Calu3 (cell line): ENCODE measurements around the gene IBA57. TPM values are rescaled to one million over a fixed set of nuclear protein-coding genes. Genes with fewer than 3 reads are reported as not detected.
"Not testable (repeated sequence)": the region's sequence is repeated elsewhere in the genome, so short reads cannot be mapped to it uniquely, and the experiment has no call there.

Experiments used
- BruUV-seq: library from RNA; stranded (reverse); fragments of 400-500 nt; replicated peaks from 2 replicates; lab custom pipeline; 2021; lab: Mats Ljungman, UMichigan
- CTCF ChIA-PET: fragments of 300-600 bp; sonication (Branson Sonifier 250); formaldehyde crosslinking; loops from one replicate; lab custom pipeline; 2022; ENCODE audit warnings: antibody characterized with exemption; lab: Charles Lee
- DNase-seq: peaks from one replicate; pipeline ENCODE4 v3.0.0; 2022
- H3K27ac Mint-ChIP-seq: one replicate; pipeline ENCODE4 v1.8.0; 2022; ENCODE audit warnings: mixed read lengths; ENCODE audit not compliant: unreplicated experiment
- H3K27me3 Mint-ChIP-seq: one replicate; pipeline ENCODE4 v1.8.0; 2022; ENCODE audit warnings: mixed read lengths; ENCODE audit not compliant: unreplicated experiment
- H3K36me3 Mint-ChIP-seq: one replicate; pipeline ENCODE4 v1.8.0; 2022; ENCODE audit warnings: mild to moderate bottlenecking, moderate library complexity, mixed read lengths; ENCODE audit not compliant: insufficient read depth, unreplicated experiment
- H3K4me1 Mint-ChIP-seq: one replicate; pipeline ENCODE4 v1.8.0; 2022; ENCODE audit warnings: mild to moderate bottlenecking, low read depth, mixed read lengths; ENCODE audit not compliant: unreplicated experiment
- H3K4me3 Mint-ChIP-seq: one replicate; pipeline ENCODE4 v1.8.0; 2022; ENCODE audit warnings: mild to moderate bottlenecking, low read depth, moderate library complexity, mixed read lengths; ENCODE audit not compliant: unreplicated experiment
- H3K9me3 Mint-ChIP-seq: one replicate; pipeline ENCODE4 v1.8.0; 2022; ENCODE audit warnings: low read depth, mixed read lengths; ENCODE audit not compliant: unreplicated experiment
- CTCF ChIP-seq: fragments of 200-600 bp; IDR thresholded peaks from one replicate; pipeline ENCODE4 v1.8.0; 2022; ENCODE audit warnings: antibody characterized with exemption; ENCODE audit not compliant: unreplicated experiment
- intact Hi-C: fragments of 100-400 bp; cut with micrococcal nuclease; formaldehyde crosslinking; loops from one replicate; pipeline ENCODE4 v1.10.0; 2022; ENCODE audit not compliant: unreplicated experiment
- total RNA-seq: library from RNA; stranded (reverse); gene quantifications from 2 replicates; pipeline ENCODE4 v1.2.3, GENCODE V29; 2022

IBA57 gene
- total RNA-seq, 1 experiment from 2014 or later, result 9.2 TPM

- TF ChIP-seq CTCF, result peak; percentile 48
- Mint-ChIP-seq H3K27ac (no peak overlapping the region), H3K4me1 (peaks cover 20% of the 10 kb centered on the region), H3K4me3 (peak overlapping the region; percentile 42), H3K27me3 (no peaks in the 10 kb centered on the region), H3K36me3 (no peaks in the 10 kb centered on the region), H3K9me3 (no peaks in the 10 kb centered on the region)
- no TSS peak for BruUV-seq
- CTCF ChIA-PET, result interaction anchor here (0.5 kb wide), 1 partner anchor 10 kb away, joined by 7 read pairs; no protein-coding TSS in a partner anchor
- intact Hi-C loops, result loop anchor here (5.0 kb wide), 1 partner anchor 230 kb away; a partner anchor contains a TSS
- peak; percentile 67 for DNase-seq
These were observed 61.6 kb downstream of the IBA57 start for GRCh38 chr1:228226956-228227791.

GRCh38 chr1:228228147-228228546, 62.5 kb downstream of the IBA57 start:
- CTCF ChIA-PET, DNase-seq, H3K36me3 Mint-ChIP-seq, H3K4me3 Mint-ChIP-seq, H3K9me3 Mint-ChIP-seq, H3K27me3 Mint-ChIP-seq, BruUV-seq: not testable (repeated sequence)
- H3K4me1 Mint-ChIP-seq, result peaks cover 20% of the 10 kb centered on the region
- intact Hi-C loops, result loop anchor here (5.0 kb wide), 1 partner anchor 229 kb away; a partner anchor contains a TSS
- H3K27ac Mint-ChIP-seq, result peak overlapping the region; percentile 72

- H3K4me3 Mint-ChIP-seq, result no peak overlapping the region
- peaks cover 1% of the 10 kb centered on the region for H3K9me3 Mint-ChIP-seq
- DNase-seq, result no peak
- H3K36me3 Mint-ChIP-seq, result no peaks in the 10 kb centered on the region
- H3K4me1 Mint-ChIP-seq, result peaks cover 20% of the 10 kb centered on the region
- TF ChIP-seq CTCF, result no peak
- intact Hi-C loops, result loop anchor here (5.0 kb wide), 1 partner anchor 229 kb away; a partner anchor contains a TSS
- peak overlapping the region; percentile 72 for H3K27ac Mint-ChIP-seq
- no TSS peak for BruUV-seq
- no peaks in the 10 kb centered on the region for H3K27me3 Mint-ChIP-seq
- CTCF ChIA-PET, result no interaction called here
These were observed 63.0 kb downstream of the IBA57 start for GRCh38 chr1:228228601-228229074.

- Mint-ChIP-seq H3K4me3 (no peak overlapping the region), H3K4me1 (peaks cover 20% of the 10 kb centered on the region), H3K27me3 (no peaks in the 10 kb centered on the region), H3K27ac (no peak overlapping the region), H3K36me3 (no peaks in the 10 kb centered on the region), H3K9me3 (peaks cover 12% of the 10 kb centered on the region)
- DNase-seq, result no peak
- BruUV-seq, result no TSS peak
- CTCF ChIA-PET, result no interaction called here
- intact Hi-C loops, result no loop called here
- TF ChIP-seq CTCF, result no peak
These were observed 65.6 kb downstream of the IBA57 start for GRCh38 chr1:228231189-228231588.

Other genes with a start within 250 kb of the IBA57 start
- gene WNT9A, start 217.9 kb upstream of the IBA57 start, total RNA-seq, result 0.24 and 0.37 TPM in 2 replicates
- not detected in 2 replicates for gene WNT3A, start 158.8 kb upstream of the IBA57 start, total RNA-seq
- 510 and 512 TPM in 2 replicates for gene ARF1, start 83.1 kb upstream of the IBA57 start, total RNA-seq
- 38.1 and 39.3 TPM in 2 replicates for gene C1orf35, start 62.5 kb upstream of the IBA57 start, total RNA-seq
- 69.1 and 72.3 TPM in 2 replicates for gene MRPL55, start 56.5 kb upstream of the IBA57 start, total RNA-seq
- 238 and 262 TPM in 2 replicates for gene GUK1, start 25.5 kb upstream of the IBA57 start, total RNA-seq
- 1.2 and 1.3 TPM in 2 replicates for gene GJC2, start 15.9 kb upstream of the IBA57 start, total RNA-seq
- 18.5 and 19.5 TPM in 2 replicates for gene OBSCN, start 42.2 kb downstream of the IBA57 start, total RNA-seq
- gene TRIM11, start 241.0 kb downstream of the IBA57 start, total RNA-seq, result 62.9 and 68.2 TPM in 2 replicates